A673 (cell line): ENCODE measurements around the gene LDLRAD3.

Source experiments
- CTCF ChIP-seq: fragments of 300-800, 200-600 bp; sonication (generic); conservative IDR thresholded peaks from 2 replicates; pipeline ENCODE4 v1.5.1; 2017; ENCODE audit warnings: low read depth, mild to moderate bottlenecking, antibody characterized with exemption, low read length, moderate library complexity, mixed read lengths
- EZH2 ChIP-seq: fragments of 200-600 bp; sonication (generic); IDR thresholded peaks from 2 replicates; pipeline ENCODE4 v1.6.1; 2017; ENCODE audit warnings: borderline replicate concordance, low read depth, mild to moderate bottlenecking, mixed read lengths, antibody characterized with exemption, low read length; ENCODE audit not compliant: poor library complexity, severe bottlenecking

GRCh38 chr11:36142879-36143278, 199.0 kb downstream of the LDLRAD3 start:
- TF ChIP-seq CTCF: no peak
- TF ChIP-seq EZH2: no peak
